ENCODE measurements around the gene DCBLD2. TPM values are rescaled to one million over a fixed set of nuclear protein-coding genes. Genes with fewer than 3 reads are reported as not detected.

Gene DCBLD2
- total and polyA plus RNA-seq, 9 of the 15 experiments (the other 6 are each of a cell fraction or from before 2014, with no cell fraction given) = 2.7 to 14.6 (median 7.4) TPM

GRCh38 chr3:98875535-98875934 lies 26.0 kb downstream of the DCBLD2 start (continued):
- TF ChIP-seq ATF6 (CRISPR knock-in tag; IDR thresholded peaks at IDR 0.05) (no peak), ZNF354B (CRISPR knock-in tag; IDR thresholded peaks at IDR 0.05) (no peak), E2F1 (CRISPR knock-in tag; IDR thresholded peaks at IDR 0.05) (no peak), CC2D1A (IDR thresholded peaks at IDR 0.05) (peak; percentile 62; the same call in 1 of the 2 replicates), ZNF592 (IDR thresholded peaks at IDR 0.05) (no peak), CREB1 (IDR thresholded peaks at IDR 0.05) (peak; percentile 44; the same call in 1 of the 2 replicates), CREB1 (CRISPR knock-in tag; IDR thresholded peaks at IDR 0.05) (no peak), HBP1 (CRISPR knock-in tag; IDR thresholded peaks at IDR 0.05) (no peak), ZNF384 (IDR thresholded peaks at IDR 0.05; ENCODE audit: low read depth, low read length) (no peak), ZBTB8A (IDR thresholded peaks at IDR 0.05; ENCODE audit: partially characterized antibody) (no peak), ETS1 (conservative IDR thresholded peaks at IDR 0.05; ENCODE audit: control insufficient read depth, low read depth, low read length) (no peak), MEF2D (tag; conservative IDR thresholded peaks at IDR 0.05; ENCODE audit: low read depth) (peak; percentile 95), RHOXF2B (CRISPR knock-in tag; conservative IDR thresholded peaks at IDR 0.05) (no peak), E2F4 (CRISPR knock-in tag; IDR thresholded peaks at IDR 0.05; ENCODE audit: low read depth) (no peak), POLR2AphosphoS5 (IDR thresholded peaks at IDR 0.05; ENCODE audit: control insufficient read depth, insufficient read depth, low read depth, low read length) (peak; percentile 72; the same call in 1 of the 2 replicates)
